GM19239 (cell line): ENCODE data around the gene FAM174B.
"Not testable (repeated sequence)": the region's sequence is repeated elsewhere in the genome, so short reads cannot be mapped to it uniquely, and the experiment has no call there.

Experiments
- DNase-seq: peaks from one replicate; pipeline ENCODE4 v3.0.0; 2011; ENCODE audit warnings: low spot score; ENCODE audit not compliant: insufficient read length
- FAIRE-seq: peaks from 2 replicates; lab custom pipeline; 2011; peaks lifted over from hg19 to GRCh38; lab: Jason Lieb, UNC

FAM174B gene

GRCh38 chr15:92621972-92622533 lies 33.5 kb downstream of the FAM174B start:
- DNase-seq = no peak
- no peak for FAIRE-seq

- DNase-seq (no peak), FAIRE-seq (no peak)
Measured at GRCh38 chr15:92620991-92621390, 34.6 kb downstream of the FAM174B start.

- no peak for FAIRE-seq
- DNase-seq = no peak
Measured at GRCh38 chr15:92619145-92620101, 36.2 kb downstream of the FAM174B start.

GRCh38 chr15:92617549-92618520 lies 37.7 kb downstream of the FAM174B start:
- FAIRE-seq (no peak), DNase-seq (no peak)

GRCh38 chr15:92616621-92617548 lies 38.7 kb downstream of the FAM174B start:
- FAIRE-seq = no peak
- DNase-seq = no peak

GRCh38 chr15:92614791-92615785 lies 40.5 kb downstream of the FAM174B start:
- no peak for FAIRE-seq
- no peak for DNase-seq

GRCh38 chr15:92614301-92614700 lies 41.3 kb downstream of the FAM174B start:
- FAIRE-seq = no peak
- DNase-seq = no peak

- DNase-seq = no peak
- FAIRE-seq = no peak
Measured at GRCh38 chr15:92613841-92614240, 41.7 kb downstream of the FAM174B start.

GRCh38 chr15:92612891-92613290 lies 42.7 kb downstream of the FAM174B start:
- no peak for FAIRE-seq
- no peak for DNase-seq

GRCh38 chr15:92611995-92612745 lies 43.4 kb downstream of the FAM174B start:
- DNase-seq = no peak
- no peak for FAIRE-seq

- DNase-seq (no peak), FAIRE-seq (no peak)
Measured at GRCh38 chr15:92611150-92611549, 44.4 kb downstream of the FAM174B start.

- FAIRE-seq (no peak), DNase-seq (no peak)
Measured at GRCh38 chr15:92610101-92610520, 45.5 kb downstream of the FAM174B start.

- no peak for DNase-seq
- FAIRE-seq = no peak
Measured at GRCh38 chr15:92608866-92609700, 46.5 kb downstream of the FAM174B start.

GRCh38 chr15:92606836-92607150 lies 48.8 kb downstream of the FAM174B start:
- not testable (repeated sequence) for FAIRE-seq, DNase-seq

- DNase-seq = no peak
- FAIRE-seq = no peak
Measured at GRCh38 chr15:92606126-92606835, 49.3 kb downstream of the FAM174B start.
